Activated naive CD4-positive, alpha-beta T cell treated with anti-CD3 and anti-CD28 coated beads for 36 hours (primary cell): ENCODE results near the gene SLFN13. TPM values are rescaled to one million over a fixed set of nuclear protein-coding genes. Genes with fewer than 3 reads are reported as not detected.

ENCODE experiments used
- CTCF ChIA-PET: fragments of 350-600 bp; sonication (Branson Sonifier 250); formaldehyde crosslinking; loops from one replicate; lab custom pipeline; 2021; ENCODE audit warnings: antibody characterized with exemption; lab: Charles Lee
- DNase-seq: peaks from one replicate; pipeline ENCODE4 v3.0.0-alpha.2; 2020
- H3K27ac Mint-ChIP-seq: one replicate; pipeline ENCODE4 v1.8.0; 2021; ENCODE audit warnings: mild to moderate bottlenecking, mixed read lengths
- H3K27me3 Mint-ChIP-seq: one replicate; pipeline ENCODE4 v1.8.0; 2021; ENCODE audit warnings: low read depth, mixed read lengths
- H3K36me3 Mint-ChIP-seq: one replicate; pipeline ENCODE4 v1.8.0; 2021; ENCODE audit warnings: low read depth, mixed read lengths
- H3K4me1 Mint-ChIP-seq: one replicate; pipeline ENCODE4 v1.8.0; 2021; ENCODE audit warnings: low read depth, mixed read lengths
- H3K4me3 Mint-ChIP-seq: one replicate; pipeline ENCODE4 v1.8.0; 2021; ENCODE audit warnings: mild to moderate bottlenecking, moderate library complexity, mixed read lengths
- H3K9me3 Mint-ChIP-seq: one replicate; pipeline ENCODE4 v1.8.0; 2021; ENCODE audit warnings: mixed read lengths
- intact Hi-C: fragments of 100-400 bp; cut with micrococcal nuclease; formaldehyde crosslinking; loops from one replicate; pipeline ENCODE4 v1.15.1; 2023
- total RNA-seq, 2 experiments: library from RNA; stranded (reverse); gene quantifications; one replicate each; pipeline ENCODE4 v1.2.3, GENCODE V29; 2021

SLFN13 gene
- total RNA-seq, 2 experiments from 2014 or later: 28.6 to 30.1 TPM

GRCh38 chr17:35387496-35387895, 61.1 kb downstream of the SLFN13 start:
- no peak overlapping the region for H3K27ac Mint-ChIP-seq
- H3K36me3 Mint-ChIP-seq: no peaks in the 10 kb centered on the region
- no peaks in the 10 kb centered on the region for H3K4me1 Mint-ChIP-seq
- intact Hi-C loops: no loop called here
- peaks cover 4% of the 10 kb centered on the region for H3K9me3 Mint-ChIP-seq
- no peak overlapping the region for H3K4me3 Mint-ChIP-seq
- DNase-seq: no peak
- CTCF ChIA-PET: interaction anchor here (0.6 kb wide), 1 partner anchor 376 kb away, joined by 4 read pairs; no protein-coding TSS in a partner anchor
- no peaks in the 10 kb centered on the region for H3K27me3 Mint-ChIP-seq

Other genes starting within 250 kb of the SLFN13 start
- gene SLFN5, start 205.7 kb downstream of the SLFN13 start, total RNA-seq: 10 to 100 TPM; 34.1 to 35.0 TPM
- 10 to 100 TPM; 46.4 to 49.6 TPM for gene SLFN11, start 75.1 kb downstream of the SLFN13 start, total RNA-seq
- 1 to 10 TPM; 5.3 to 5.6 TPM for gene SLFN12, start 16.3 kb downstream of the SLFN13 start, total RNA-seq
- gene SLFN12L, start 88.9 kb upstream of the SLFN13 start, total RNA-seq: 10 to 100 TPM; 23.5 to 25.2 TPM
- gene SLFN14, start 112.1 kb upstream of the SLFN13 start, total RNA-seq: not detected
- gene PEX12, start 129.8 kb upstream of the SLFN13 start, total RNA-seq: 1 to 10 TPM; 6.2 to 6.5 TPM
- gene AP2B1, start 138.6 kb upstream of the SLFN13 start, total RNA-seq: 100 to 1,000 TPM; 158 to 172 TPM